GM18907 (cell line): ENCODE measurements around the gene INTS2.
"Not testable (repeated sequence)": the region's sequence is repeated elsewhere in the genome, so short reads cannot be mapped to it uniquely, and the experiment has no call there.

Experiments used
- ATAC-seq: cut with Tn5 transposase; IDR thresholded peaks from one replicate; pipeline ENCODE4 v1.9.1; 2021; ENCODE audit warnings: mild to moderate bottlenecking, moderate library complexity; ENCODE audit not compliant: unreplicated experiment

Gene INTS2

GRCh38 chr17:61927208-61928100 lies at the start of gene INTS2:
Gene INTS2, minus strand, starts transcription at chr17:61927982. Its CDS starts 1,338 bp downstream, at chr17:61926644.
- ATAC-seq = peak; percentile 84

GRCh38 chr17:61974115-61974514 lies 46.3 kb upstream of the INTS2 start:
- ATAC-seq = no peak

GRCh38 chr17:61972311-61972710 lies 44.5 kb upstream of the INTS2 start:
- ATAC-seq = no peak

GRCh38 chr17:61970030-61970429 lies 42.2 kb upstream of the INTS2 start:
- no peak for ATAC-seq

GRCh38 chr17:61968757-61969156 lies 41.0 kb upstream of the INTS2 start:
- ATAC-seq = no peak

GRCh38 chr17:61967729-61968128 lies 39.9 kb upstream of the INTS2 start:
- no peak for ATAC-seq

GRCh38 chr17:61966191-61966590 lies 38.4 kb upstream of the INTS2 start:
- ATAC-seq = no peak

- ATAC-seq = no peak
Observed at GRCh38 chr17:61955619-61956018, 27.8 kb upstream of the INTS2 start.

- no peak for ATAC-seq
Observed at GRCh38 chr17:61947367-61948078, 19.7 kb upstream of the INTS2 start.

GRCh38 chr17:61946359-61946758 lies 18.6 kb upstream of the INTS2 start:
- no peak for ATAC-seq

- no peak for ATAC-seq
Observed at GRCh38 chr17:61943117-61943516, 15.3 kb upstream of the INTS2 start.

- no peak for ATAC-seq
Observed at GRCh38 chr17:61942085-61942484, 14.3 kb upstream of the INTS2 start.

GRCh38 chr17:61928101-61928436 lies 287 bp upstream of the INTS2 start:
- no peak for ATAC-seq

GRCh38 chr17:61926826-61927207 lies 965 bp downstream of the INTS2 start:
- ATAC-seq = peak; percentile 9

GRCh38 chr17:61915162-61915561 lies 12.6 kb downstream of the INTS2 start:
- not testable (repeated sequence) for ATAC-seq

- ATAC-seq = no peak
Observed at GRCh38 chr17:61908292-61909037, 19.3 kb downstream of the INTS2 start.

GRCh38 chr17:61907361-61907760 lies 20.4 kb downstream of the INTS2 start:
- no peak for ATAC-seq

- ATAC-seq = no peak
Observed at GRCh38 chr17:61904094-61904710, 23.6 kb downstream of the INTS2 start.

GRCh38 chr17:61903251-61903650 lies 24.5 kb downstream of the INTS2 start:
- ATAC-seq = no peak

GRCh38 chr17:61897548-61898180 lies 30.1 kb downstream of the INTS2 start:
- ATAC-seq = no peak

- no peak for ATAC-seq
Observed at GRCh38 chr17:61895391-61895790, 32.4 kb downstream of the INTS2 start.
